K562 (cell line): Measurements from ENCODE around the gene MYO10. TPM values are rescaled to one million over a fixed set of nuclear protein-coding genes. Genes with fewer than 3 reads are reported as not detected.

Experiments used
- ATAC-seq: fragments of 200-7000 bp; cut with Tn5 transposase; 3 replicates; pipeline ENCODE4 v1.9.1; 2020; ENCODE audit warnings: moderate library complexity
- BruUV-seq: library from RNA; stranded (reverse); fragments of 400-500 nt; replicated peaks from 2 replicates; lab custom pipeline; 2021; lab: Mats Ljungman, UMichigan
- CTCF ChIA-PET: fragments of 300-600 bp; formaldehyde crosslinking; extraction: SDS; loops from one replicate; lab custom pipeline; 2021; ENCODE audit warnings: low intra/inter-chr PET ratio; lab: Yijun Ruan, JAX
- POLR2A ChIA-PET: fragments of 300-600, 350-650 bp; sonication (Branson Sonifier 250); formaldehyde crosslinking; extraction: SDS; loops from one replicate; lab custom pipeline; 2021; ENCODE audit warnings: antibody characterized with exemption, inconsistent platforms; lab: Yijun Ruan, JAX
- DNase-seq, 4 experiments: peaks; one replicate each; pipeline versions ENCODE4 v3.0.0 to v3.0.0-alpha.2; 2011 to 2018; ENCODE audit warnings: low spot score in 3 of 4, mixed read lengths in 3 of 4; ENCODE audit errors: extremely low read depth in 1 of 4
- FAIRE-seq: peaks from 2 replicates; lab custom pipeline; 2011; peaks lifted over from hg19 to GRCh38; lab: Jason Lieb, UNC
- H2AFZ ChIP-seq: 2 replicates; pipeline ENCODE4 v1.6.0; 2011; ENCODE audit warnings: low read depth, low read length, control low read depth, inconsistent platforms
- H3K27ac ChIP-seq: fragments of 200-600 bp; 3 replicates; pipeline ENCODE4 v1.8.0; 2011; ENCODE audit warnings: low read depth, mild to moderate bottlenecking, control low read depth, inconsistent platforms, low read length, moderate library complexity, mixed read lengths; ENCODE audit errors: extremely low read depth
- H3K27me3 ChIP-seq, 2 experiments: fragments of 300-600 bp in 1 of 2; 2 replicates in 1 of 2; 3 replicates in 1 of 2; pipeline versions ENCODE4 v1.6.0 to v1.8.0; 2011; ENCODE audit warnings: inconsistent platforms in 2 of 2, low read length in 2 of 2, mild to moderate bottlenecking in 1 of 2, mixed read lengths in 1 of 2, moderate library complexity in 1 of 2; ENCODE audit not compliant: control insufficient read depth in 2 of 2, insufficient read depth in 2 of 2
- H3K36me3 ChIP-seq: fragments of 300-600 bp; 3 replicates; pipeline ENCODE4 v1.8.0; 2011; ENCODE audit warnings: mild to moderate bottlenecking, low read length, inconsistent platforms; ENCODE audit not compliant: control insufficient read depth, insufficient read depth
- H3K4me1 ChIP-seq, 2 experiments: fragments of 200-600 bp in 1 of 2; replicated peaks in 1 of 2; 2 replicates in 1 of 2; 3 replicates in 1 of 2; pipeline versions ENCODE4 v1.5.1 to v1.8.0; 2011; ENCODE audit warnings: inconsistent platforms in 2 of 2, low read length in 2 of 2, mild to moderate bottlenecking in 1 of 2, mixed read lengths in 1 of 2, moderate library complexity in 1 of 2; ENCODE audit not compliant: control insufficient read depth in 2 of 2, insufficient read depth in 2 of 2
- H3K4me2 ChIP-seq: 2 replicates; pipeline ENCODE4 v1.6.1; 2011; ENCODE audit warnings: low read length, control low read depth, inconsistent platforms, mixed read lengths; ENCODE audit not compliant: insufficient read depth
- H3K4me3 ChIP-seq: fragments of 200-600 bp; sonication (generic), shearing (Covaris generic); 2 replicates; pipeline ENCODE4 v1.5.1; 2016; ENCODE audit warnings: control low read depth, inconsistent platforms
- H3K79me2 ChIP-seq: fragments of 200-600 bp; 3 replicates; pipeline ENCODE4 v1.8.0; 2011; ENCODE audit warnings: low read length, inconsistent platforms; ENCODE audit not compliant: control insufficient read depth, insufficient read depth
- H3K9ac ChIP-seq, 2 experiments: 2 replicates each; pipeline versions ENCODE4 v1.6.0 to v1.6.1; 2011; ENCODE audit warnings: low read depth in 2 of 2, low read length in 2 of 2, control low read depth in 1 of 2, inconsistent platforms in 1 of 2, mild to moderate bottlenecking in 1 of 2, mixed read lengths in 1 of 2; ENCODE audit not compliant: insufficient read depth in 1 of 2
- H3K9me1 ChIP-seq: one replicate; pipeline ENCODE4 v1.6.0; 2011; ENCODE audit warnings: inconsistent platforms, mild to moderate bottlenecking, low read length, moderate library complexity; ENCODE audit not compliant: control insufficient read depth, insufficient read depth
- H3K9me3 ChIP-seq: replicated peaks from 2 replicates; pipeline ENCODE4 v1.5.1; 2011; ENCODE audit warnings: low read depth, low read length, inconsistent platforms; ENCODE audit not compliant: control insufficient read depth, insufficient read depth
- H4K20me1 ChIP-seq: replicated peaks from 2 replicates; pipeline ENCODE4 v1.6.1; 2011; ENCODE audit warnings: low read length, inconsistent platforms, mixed read lengths; ENCODE audit not compliant: control insufficient read depth, insufficient read depth
- DPF2 ChIP-seq: fragments of 450-650 bp; IDR thresholded peaks from 2 replicates; pipeline ENCODE4 v1.6.1; 2016
- FOXM1 ChIP-seq, 2 experiments: fragments of 450-650 bp in 1 of 2; sonication (generic) in 1 of 2; formaldehyde crosslinking in 1 of 2; IDR thresholded peaks; 2 replicates each; pipeline versions ENCODE4 v1.6.1 to v1.9.0; 2017 to 2022; ENCODE audit warnings: low read depth in 2 of 2, mild to moderate bottlenecking in 2 of 2, missing genetic modification reagents in 1 of 2, moderate library complexity in 1 of 2
- NR3C1 ChIP-seq: sonication (generic); formaldehyde crosslinking; IDR thresholded peaks from 2 replicates; pipeline ENCODE4 v1.8.1; 2022; ENCODE audit warnings: missing genetic modification reagents
- SLC30A9 ChIP-seq: fragments of 250-450 bp; sonication (Bioruptor Pico); IDR thresholded peaks from 2 replicates; pipeline ENCODE4 v1.8.0; 2022; ENCODE audit warnings: mild to moderate bottlenecking, moderate library complexity
- SMAD3 ChIP-seq: fragments of 450-650 bp; formaldehyde crosslinking; conservative IDR thresholded peaks from 2 replicates; pipeline ENCODE4 v1.4.0; 2020; ENCODE audit warnings: mild to moderate bottlenecking
- ZNF3 ChIP-seq: fragments of 250-450 bp; sonication (Bioruptor Pico); IDR thresholded peaks from 2 replicates; pipeline ENCODE4 v1.5.0; 2021; ENCODE audit warnings: mild to moderate bottlenecking, moderate library complexity
- WGBS: fragments of 100-300 bp; shearing (Covaris generic); methylation state at CpG from one replicate; pipeline ENCODE4 v1.1.6; 2016; ENCODE audit warnings: low coverage, mixed read lengths; ENCODE audit not compliant: insufficient coverage; ENCODE audit errors: missing lambda C conversion rate; 5-methylcytosine and 5-hydroxymethylcytosine counted together
- in situ Hi-C: fragments of 300-500 bp; cut with MboI; formaldehyde crosslinking; loops from 4 replicates; pipeline ENCODE4 v1.15.0; 2018; ENCODE audit warnings: inconsistent platforms, mixed read lengths
- intact Hi-C: fragments of 100-400 bp; cut with micrococcal nuclease; formaldehyde crosslinking; loops from 2 replicates; pipeline ENCODE4 v1.14.2; 2022
- polyA plus RNA-seq, 8 experiments: library from polyadenylated mRNA; depleted of rRNA in 4 of 8; stranded (reverse) in 5 of 8; unstranded in 3 of 8; fragments of >200 nt; fragmentation: Nextera tagmentation in 2 of 8; fragmentation: Illumina TruSeq in 1 of 8; extraction: Ambion mirVana in 2 of 8; extraction: Trizol in 1 of 8; gene quantifications; 2 replicates each; pipeline versions ENCODE4 v1.2.1 to v1.2.3, GENCODE V29; 2011 to 2014; ENCODE audit warnings: inconsistent platforms in 1 of 8, missing spikeins in 1 of 8
- total RNA-seq, 7 experiments: library from RNA; depleted of rRNA in 6 of 7; stranded (reverse); fragments of >200 nt in 6 of 7; fragmentation: Illumina TruSeq in 2 of 7; extraction: Trizol in 2 of 7; gene quantifications; 2 replicates each; pipeline versions ENCODE4 v1.2.1 to v1.2.3, GENCODE V29; 2011 to 2021; ENCODE audit warnings: low replicate concordance in 1 of 7
- TF ChIP-seq, protein P1 (sequence below): fragments of 250-450 bp; sonication (Bioruptor Pico); IDR thresholded peaks from 2 replicates; pipeline ENCODE4 v1.5.0; 2021; ENCODE audit warnings: mild to moderate bottlenecking, borderline replicate concordance
- TF ChIP-seq, protein P2 (sequence below): sonication (generic); formaldehyde crosslinking; IDR thresholded peaks from 2 replicates; pipeline ENCODE4 v1.4.0; 2020; ENCODE audit warnings: mild to moderate bottlenecking, missing genetic modification reagents
- TF ChIP-seq, protein P3 (sequence below): IDR thresholded peaks from 2 replicates; pipeline ENCODE4 v1.6.1; 2016; ENCODE audit warnings: missing genetic modification characterization, missing compliant biosample characterization
- TF ChIP-seq, protein P4 (sequence below), 2 experiments: IDR thresholded peaks; 2 replicates each; pipeline ENCODE4 v1.6.1; 2011; ENCODE audit warnings: borderline replicate concordance in 1 of 2, control low read depth in 1 of 2, low read depth in 1 of 2, low read length in 1 of 2, mild to moderate bottlenecking in 1 of 2, mixed read lengths in 1 of 2, moderate library complexity in 1 of 2; ENCODE audit not compliant: insufficient read depth in 1 of 2, insufficient read length in 1 of 2, poor library complexity in 1 of 2, severe bottlenecking in 1 of 2; ENCODE audit errors: extremely low read depth in 1 of 2

The MYO10 gene
- total and polyA plus RNA-seq, 9 of the 15 experiments (the other 6 are each of a cell fraction or from before 2014, with no cell fraction given) = 0.04 to 0.24 TPM; not detected in 7

DNA sequence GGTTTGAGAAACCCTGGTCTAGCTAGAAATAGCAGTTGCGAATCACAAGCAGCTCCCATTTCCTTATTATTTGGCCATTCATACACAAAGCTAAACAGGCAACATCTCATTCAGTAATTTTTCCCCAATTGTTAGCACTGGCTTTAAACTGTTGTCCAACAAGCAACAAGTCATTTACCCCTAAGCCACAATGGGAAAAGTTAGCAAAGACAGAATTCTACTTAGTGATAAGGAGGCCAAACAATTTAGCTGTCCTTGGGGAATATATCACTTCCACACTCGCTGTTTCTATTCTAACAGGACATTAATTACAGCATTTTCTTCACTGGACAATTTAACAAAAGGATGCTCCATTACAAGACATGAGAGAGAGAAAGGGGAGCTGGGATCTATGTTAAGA is 2.8 kb downstream of the MYO10 start:
- no peak overlapping the region for H2AFZ ChIP-seq
- H3K79me2 ChIP-seq = no peaks in the 10 kb centered on the region
- no peaks in the 10 kb centered on the region for H3K9me1 ChIP-seq
- intact Hi-C loops = loop anchor here (5.0 kb wide), 1 partner anchor 259 kb away; no protein-coding TSS in a partner anchor
- H3K9ac ChIP-seq = no peak overlapping the region
- FAIRE-seq (no peak), ATAC-seq (no peak), DNase-seq (no peak)
- WGBS = 6% methylated on average over 2 of the region's 2 CpGs
- H3K4me1 ChIP-seq = peaks cover 0 to 13% of the 10 kb centered on the region in 2 experiments; a peak in 2 of 5 replicates
- ChIA-PET CTCF (no interaction called here), POLR2A (no interaction called here)
- H3K4me2 ChIP-seq = no peak overlapping the region
- no peaks in the 10 kb centered on the region for H4K20me1 ChIP-seq
- no TSS peak for BruUV-seq
- no peak overlapping the region for H3K4me3 ChIP-seq
- in situ Hi-C loops = no loop called here
- H3K27ac ChIP-seq = no peak overlapping the region
- H3K27me3 ChIP-seq = peaks cover 6 to 13% of the 10 kb centered on the region in 2 experiments; a peak in 2 of 5 replicates
- H3K36me3 ChIP-seq = no peaks in the 10 kb centered on the region
- H3K9me3 ChIP-seq = no peaks in the 10 kb centered on the region
- no peak for TF ChIP-seq SMAD3
- TF ChIP-seq, protein P1, sequence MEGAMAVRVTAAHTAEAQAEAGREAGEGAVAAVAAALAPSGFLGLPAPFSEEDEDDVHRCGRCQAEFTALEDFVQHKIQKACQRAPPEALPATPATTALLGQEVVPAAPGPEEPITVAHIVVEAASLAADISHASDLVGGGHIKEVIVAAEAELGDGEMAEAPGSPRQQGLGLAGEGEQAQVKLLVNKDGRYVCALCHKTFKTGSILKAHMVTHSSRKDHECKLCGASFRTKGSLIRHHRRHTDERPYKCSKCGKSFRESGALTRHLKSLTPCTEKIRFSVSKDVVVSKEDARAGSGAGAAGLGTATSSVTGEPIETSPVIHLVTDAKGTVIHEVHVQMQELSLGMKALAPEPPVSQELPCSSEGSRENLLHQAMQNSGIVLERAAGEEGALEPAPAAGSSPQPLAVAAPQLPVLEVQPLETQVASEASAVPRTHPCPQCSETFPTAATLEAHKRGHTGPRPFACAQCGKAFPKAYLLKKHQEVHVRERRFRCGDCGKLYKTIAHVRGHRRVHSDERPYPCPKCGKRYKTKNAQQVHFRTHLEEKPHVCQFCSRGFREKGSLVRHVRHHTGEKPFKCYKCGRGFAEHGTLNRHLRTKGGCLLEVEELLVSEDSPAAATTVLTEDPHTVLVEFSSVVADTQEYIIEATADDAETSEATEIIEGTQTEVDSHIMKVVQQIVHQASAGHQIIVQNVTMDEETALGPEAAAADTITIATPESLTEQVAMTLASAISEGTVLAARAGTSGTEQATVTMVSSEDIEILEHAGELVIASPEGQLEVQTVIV = no peak
- TF ChIP-seq ZNF3 = no peak
- TF ChIP-seq, protein P2, sequence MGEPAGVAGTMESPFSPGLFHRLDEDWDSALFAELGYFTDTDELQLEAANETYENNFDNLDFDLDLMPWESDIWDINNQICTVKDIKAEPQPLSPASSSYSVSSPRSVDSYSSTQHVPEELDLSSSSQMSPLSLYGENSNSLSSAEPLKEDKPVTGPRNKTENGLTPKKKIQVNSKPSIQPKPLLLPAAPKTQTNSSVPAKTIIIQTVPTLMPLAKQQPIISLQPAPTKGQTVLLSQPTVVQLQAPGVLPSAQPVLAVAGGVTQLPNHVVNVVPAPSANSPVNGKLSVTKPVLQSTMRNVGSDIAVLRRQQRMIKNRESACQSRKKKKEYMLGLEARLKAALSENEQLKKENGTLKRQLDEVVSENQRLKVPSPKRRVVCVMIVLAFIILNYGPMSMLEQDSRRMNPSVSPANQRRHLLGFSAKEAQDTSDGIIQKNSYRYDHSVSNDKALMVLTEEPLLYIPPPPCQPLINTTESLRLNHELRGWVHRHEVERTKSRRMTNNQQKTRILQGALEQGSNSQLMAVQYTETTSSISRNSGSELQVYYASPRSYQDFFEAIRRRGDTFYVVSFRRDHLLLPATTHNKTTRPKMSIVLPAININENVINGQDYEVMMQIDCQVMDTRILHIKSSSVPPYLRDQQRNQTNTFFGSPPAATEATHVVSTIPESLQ = no peak
- TF ChIP-seq FOXM1 (IDR thresholded peaks at IDR 0.05; ENCODE audit: low read depth) = no peak
- no peak for TF ChIP-seq FOXM1 (CRISPR knock-in tag; IDR thresholded peaks at IDR 0.05; ENCODE audit: low read depth)
- TF ChIP-seq, protein P3, sequence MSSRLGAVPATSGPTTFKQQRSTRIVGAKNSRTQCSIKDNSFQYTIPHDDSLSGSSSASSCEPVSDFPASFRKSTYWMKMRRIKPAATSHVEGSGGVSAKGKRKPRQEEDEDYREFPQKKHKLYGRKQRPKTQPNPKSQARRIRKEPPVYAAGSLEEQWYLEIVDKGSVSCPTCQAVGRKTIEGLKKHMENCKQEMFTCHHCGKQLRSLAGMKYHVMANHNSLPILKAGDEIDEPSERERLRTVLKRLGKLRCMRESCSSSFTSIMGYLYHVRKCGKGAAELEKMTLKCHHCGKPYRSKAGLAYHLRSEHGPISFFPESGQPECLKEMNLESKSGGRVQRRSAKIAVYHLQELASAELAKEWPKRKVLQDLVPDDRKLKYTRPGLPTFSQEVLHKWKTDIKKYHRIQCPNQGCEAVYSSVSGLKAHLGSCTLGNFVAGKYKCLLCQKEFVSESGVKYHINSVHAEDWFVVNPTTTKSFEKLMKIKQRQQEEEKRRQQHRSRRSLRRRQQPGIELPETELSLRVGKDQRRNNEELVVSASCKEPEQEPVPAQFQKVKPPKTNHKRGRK (tag) = no peak
- TF ChIP-seq NR3C1 (CRISPR knock-in tag) = no peak
- TF ChIP-seq, protein P4, sequence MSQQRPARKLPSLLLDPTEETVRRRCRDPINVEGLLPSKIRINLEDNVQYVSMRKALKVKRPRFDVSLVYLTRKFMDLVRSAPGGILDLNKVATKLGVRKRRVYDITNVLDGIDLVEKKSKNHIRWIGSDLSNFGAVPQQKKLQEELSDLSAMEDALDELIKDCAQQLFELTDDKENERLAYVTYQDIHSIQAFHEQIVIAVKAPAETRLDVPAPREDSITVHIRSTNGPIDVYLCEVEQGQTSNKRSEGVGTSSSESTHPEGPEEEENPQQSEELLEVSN (IDR thresholded peaks at IDR 0.05; ENCODE audit: borderline replicate concordance in 1 of 2, extremely low read depth in 1 of 2, insufficient read depth in 1 of 2, insufficient read length in 1 of 2, low read depth in 1 of 2, low read length in 1 of 2, poor library complexity in 1 of 2, severe bottlenecking in 1 of 2) = no peak
- no peak for TF ChIP-seq DPF2
- TF ChIP-seq SLC30A9 (CRISPR knock-in tag) = no peak
